PC-9 (cell line): ENCODE measurements around the gene LSS. TPM values are rescaled to one million over a fixed set of nuclear protein-coding genes. Genes with fewer than 3 reads are reported as not detected.
"Not testable (repeated sequence)": the region's sequence is repeated elsewhere in the genome, so short reads cannot be mapped to it uniquely, and the experiment has no call there.

ENCODE experiments used
- BruUV-seq: library from RNA; stranded (reverse); fragments of 400-500 nt; replicated peaks from 2 replicates; lab custom pipeline; 2021; lab: Mats Ljungman, UMichigan
- CTCF ChIA-PET: fragments of 300-600 bp; sonication (Branson Sonifier 250); formaldehyde crosslinking; loops from one replicate; lab custom pipeline; 2022; ENCODE audit warnings: antibody characterized with exemption; lab: Charles Lee
- POLR2A ChIA-PET: fragments of 300-600 bp; sonication (Branson Sonifier 250); formaldehyde crosslinking; loops from one replicate; lab custom pipeline; 2022; ENCODE audit warnings: antibody characterized with exemption; ENCODE audit not compliant: unreplicated experiment; lab: Charles Lee
- DNase-seq, 2 experiments: peaks; one replicate each; pipeline versions ENCODE4 v3.0.0 to v3.0.0-alpha.2; 2015 to 2022; ENCODE audit warnings: mixed read lengths in 1 of 2
- H2AFZ ChIP-seq: fragments of 200-600 bp; sonication (generic); 2 replicates; pipeline ENCODE4 v1.8.1; 2017; ENCODE audit warnings: antibody characterized with exemption
- H3F3A ChIP-seq: fragments of 200-600 bp; sonication (generic); 2 replicates; pipeline ENCODE4 v1.8.1; 2017; ENCODE audit warnings: antibody characterized with exemption, mild to moderate bottlenecking, low read depth; ENCODE audit not compliant: insufficient read depth
- H3K27ac ChIP-seq: fragments of 200-600 bp; sonication (generic); 2 replicates; pipeline ENCODE4 v1.6.1; 2016; ENCODE audit warnings: mixed run types
- H3K27me3 ChIP-seq: fragments of 200-600 bp; sonication (generic); 2 replicates; pipeline ENCODE4 v1.6.1; 2016; ENCODE audit warnings: low read depth, mixed run types; ENCODE audit not compliant: insufficient read depth
- H3K36me3 ChIP-seq: fragments of 200-600 bp; sonication (generic); 2 replicates; pipeline ENCODE4 v1.6.1; 2016; ENCODE audit warnings: low read depth, mixed run types
- H3K4me1 ChIP-seq: fragments of 200-600 bp; sonication (generic); replicated peaks from 2 replicates; pipeline ENCODE4 v1.6.1; 2016; ENCODE audit warnings: mixed run types; ENCODE audit not compliant: insufficient read depth
- H3K4me2 ChIP-seq: fragments of 200-600 bp; sonication (generic); 2 replicates; pipeline ENCODE4 v1.6.1; 2017; ENCODE audit warnings: mixed run types
- H3K4me3 ChIP-seq: fragments of 200-600 bp; sonication (generic); 2 replicates; pipeline ENCODE4 v1.6.1; 2016; ENCODE audit warnings: mixed run types
- H3K79me2 ChIP-seq: fragments of 200-600 bp; sonication (generic); 2 replicates; pipeline ENCODE4 v1.6.1; 2017; ENCODE audit warnings: low read depth, mixed run types
- H3K9me2 ChIP-seq: fragments of 200-600 bp; sonication (generic); 2 replicates; pipeline ENCODE4 v1.8.1; 2017; ENCODE audit warnings: mild to moderate bottlenecking; ENCODE audit not compliant: insufficient read depth
- H3K9me3 ChIP-seq: fragments of 200-600 bp; sonication (generic); 2 replicates; pipeline ENCODE4 v1.8.1; 2016; ENCODE audit warnings: low read depth; ENCODE audit not compliant: insufficient read depth
- H4K20me1 ChIP-seq: fragments of 200-600 bp; sonication (generic); 2 replicates; pipeline ENCODE4 v1.8.1; 2017; ENCODE audit not compliant: insufficient read depth
- CTCF ChIP-seq: fragments of 200-600 bp; sonication (generic); conservative IDR thresholded peaks from 2 replicates; pipeline ENCODE4 v1.6.1; 2017; ENCODE audit warnings: mixed run types, antibody characterized with exemption, mild to moderate bottlenecking, moderate library complexity
- EZH2 ChIP-seq: fragments of 200-600 bp; sonication (generic); IDR thresholded peaks from 2 replicates; pipeline ENCODE4 v1.8.0; 2017; ENCODE audit warnings: antibody characterized with exemption, low read depth
- intact Hi-C: fragments of 100-400 bp; cut with micrococcal nuclease; formaldehyde crosslinking; loops from one replicate; pipeline ENCODE4 v1.10.0; 2022; ENCODE audit not compliant: unreplicated experiment
- total RNA-seq: library from RNA; stranded (reverse); gene quantifications from 2 replicates; pipeline ENCODE4 v1.2.3, GENCODE V29; 2021

The LSS gene
- total RNA-seq, 1 experiment from 2014 or later: 92.3 TPM

DNA sequence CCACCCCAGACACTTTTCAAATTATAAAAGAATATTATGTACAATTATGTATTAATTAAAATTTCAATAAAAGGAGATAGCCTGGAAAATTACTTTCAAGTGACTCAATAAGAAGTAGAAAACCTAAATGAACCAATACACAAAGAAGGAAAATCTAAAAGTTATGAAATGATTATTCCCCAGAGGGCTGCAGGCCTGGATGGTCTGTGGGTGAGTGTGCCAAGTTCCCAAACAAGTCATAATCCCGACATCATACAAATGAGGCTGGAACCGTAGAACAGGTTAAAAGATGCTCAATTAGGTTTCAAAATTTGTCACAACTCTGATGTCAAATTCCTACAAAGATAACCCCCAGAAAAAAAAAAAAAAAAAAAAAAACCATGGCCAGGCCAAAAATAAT lies 57.0 kb downstream of the LSS start:
- H3K27ac ChIP-seq: no peak overlapping the region
- no peaks in the 10 kb centered on the region for H3K36me3 ChIP-seq
- no peaks in the 10 kb centered on the region for H4K20me1 ChIP-seq
- no peaks in the 10 kb centered on the region for H3F3A ChIP-seq
- H2AFZ ChIP-seq: no peak overlapping the region
- H3K4me2 ChIP-seq: no peak overlapping the region
- intact Hi-C loops: no loop called here
- H3K27me3 ChIP-seq: no peaks in the 10 kb centered on the region
- ChIA-PET CTCF (no interaction called here), POLR2A (no interaction called here)
- TF ChIP-seq CTCF (no peak), EZH2 (no peak)
- H3K79me2 ChIP-seq: no peaks in the 10 kb centered on the region
- H3K4me3 ChIP-seq: no peak overlapping the region
- H3K9me2 ChIP-seq: no peaks in the 10 kb centered on the region
- H3K9me3 ChIP-seq: no peaks in the 10 kb centered on the region
- BruUV-seq: no TSS peak
- no peak for DNase-seq
- H3K4me1 ChIP-seq: no peaks in the 10 kb centered on the region

- H3K27me3 ChIP-seq, H3K4me3 ChIP-seq, H3K27ac ChIP-seq, H3F3A ChIP-seq, intact Hi-C loops, H3K9me2 ChIP-seq, H4K20me1 ChIP-seq, H2AFZ ChIP-seq, DNase-seq, H3K4me2 ChIP-seq, H3K36me3 ChIP-seq, BruUV-seq, POLR2A ChIA-PET, H3K4me1 ChIP-seq, CTCF ChIA-PET, H3K9me3 ChIP-seq, H3K79me2 ChIP-seq: not testable (repeated sequence)
Observed at GRCh38 chr21:46170436-46171193, 58.0 kb downstream of the LSS start.

DNA sequence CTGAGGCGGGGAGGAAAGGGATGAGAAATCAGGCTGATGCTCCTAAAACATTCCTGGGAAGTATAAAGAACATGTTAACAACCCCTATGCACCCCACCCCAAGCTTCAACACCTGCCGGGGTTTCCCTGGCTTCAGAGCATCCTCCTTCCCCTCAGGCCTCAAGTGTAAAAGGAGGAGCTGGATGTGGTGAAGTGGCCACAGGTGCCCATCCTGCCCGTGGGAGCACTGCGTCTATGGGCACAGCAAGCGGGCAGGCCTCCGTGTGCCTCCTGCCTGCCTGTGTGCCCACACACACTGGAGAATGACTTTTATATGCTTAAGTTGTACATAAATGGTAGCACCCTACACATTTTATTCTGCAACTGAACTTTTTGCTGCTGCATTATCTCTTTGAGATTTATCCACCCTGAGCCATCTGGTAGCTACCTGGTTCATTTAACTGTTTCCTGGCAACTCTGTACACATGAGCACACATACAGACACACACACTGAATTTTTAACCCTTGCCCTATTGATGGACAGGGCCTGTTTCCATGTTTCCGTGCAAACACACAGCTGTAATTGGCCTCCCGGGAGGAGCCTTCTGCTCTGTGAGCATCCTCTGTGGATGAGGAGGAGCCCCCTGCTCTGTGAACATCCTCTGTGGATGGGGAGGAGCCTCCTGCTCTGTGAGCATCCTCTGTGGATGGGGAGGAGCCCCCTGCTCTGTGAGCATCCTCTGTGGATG lies 59.8 kb downstream of the LSS start:
- Histone ChIP-seq H3K9me3 (no peaks in the 10 kb centered on the region), H3K4me2 (no peak overlapping the region), H4K20me1 (no peaks in the 10 kb centered on the region), H3K4me3 (no peak overlapping the region), H3K36me3 (no peaks in the 10 kb centered on the region), H2AFZ (no peak overlapping the region), H3K9me2 (no peaks in the 10 kb centered on the region), H3F3A (no peaks in the 10 kb centered on the region), H3K27ac (no peak overlapping the region), H3K27me3 (no peaks in the 10 kb centered on the region), H3K4me1 (no peaks in the 10 kb centered on the region), H3K79me2 (no peaks in the 10 kb centered on the region)
- no TSS peak for BruUV-seq
- POLR2A ChIA-PET: no interaction called here
- TF ChIP-seq EZH2 (no peak), CTCF (no peak)
- CTCF ChIA-PET: no interaction called here
- intact Hi-C loops: no loop called here
- DNase-seq: no peak
